Hematopoietic multipotent progenitor cell treated with erythropoietin and hydrocortisone succinate and interleukin-3 and kit ligand, for 8 days (in vitro differentiated cells): ENCODE data around the gene RPRD2.
"Not testable (repeated sequence)": the region's sequence is repeated elsewhere in the genome, so short reads cannot be mapped to it uniquely, and the experiment has no call there.

Experiments
- DNase-seq: peaks from one replicate; pipeline ENCODE4 v3.0.0-alpha.2; 2015

RPRD2 gene

GRCh38 chr1:150363426-150364230 is at the start of gene RPRD2:
TSS of gene RPRD2 (plus strand) at chr1:150364147. CDS start at chr1:150364715, 568 bp downstream.
- peak; percentile 100 for DNase-seq

- DNase-seq, result not testable (repeated sequence)
Measured at GRCh38 chr1:150314691-150315090, 49.3 kb upstream of the RPRD2 start.

- DNase-seq, result peak; percentile 7
Measured at GRCh38 chr1:150320667-150320978, 43.3 kb upstream of the RPRD2 start.

GRCh38 chr1:150321826-150322166 is 42.2 kb upstream of the RPRD2 start:
- peak; percentile 39 for DNase-seq

GRCh38 chr1:150322310-150322709 is 41.6 kb upstream of the RPRD2 start:
- DNase-seq, result peak; percentile 7

- no peak for DNase-seq
Measured at GRCh38 chr1:150332651-150333290, 31.2 kb upstream of the RPRD2 start.

GRCh38 chr1:150346316-150346715 is 17.6 kb upstream of the RPRD2 start:
- DNase-seq, result no peak

GRCh38 chr1:150352866-150353265 is 11.1 kb upstream of the RPRD2 start:
- DNase-seq, result no peak

GRCh38 chr1:150362721-150363425 is 1.1 kb upstream of the RPRD2 start:
- DNase-seq, result no peak

- peak; percentile 69 for DNase-seq
Measured at GRCh38 chr1:150364231-150365003, 470 bp downstream of the RPRD2 start.

GRCh38 chr1:150365941-150366340 is 2.0 kb downstream of the RPRD2 start:
- peak; percentile 21 for DNase-seq

- DNase-seq, result peak; percentile 41
Measured at GRCh38 chr1:150366416-150367296, 2.7 kb downstream of the RPRD2 start.

- no peak for DNase-seq
Measured at GRCh38 chr1:150371110-150371509, 7.2 kb downstream of the RPRD2 start.

GRCh38 chr1:150372580-150372979 is 8.6 kb downstream of the RPRD2 start:
- DNase-seq, result no peak

GRCh38 chr1:150376110-150376509 is 12.2 kb downstream of the RPRD2 start:
- no peak for DNase-seq

GRCh38 chr1:150383631-150384324 is 19.8 kb downstream of the RPRD2 start:
- DNase-seq, result peak; percentile 44

GRCh38 chr1:150385537-150386445 is 21.8 kb downstream of the RPRD2 start:
- DNase-seq, result no peak

GRCh38 chr1:150386592-150386991 is 22.6 kb downstream of the RPRD2 start:
- no peak for DNase-seq

- no peak for DNase-seq
Measured at GRCh38 chr1:150387200-150387599, 23.3 kb downstream of the RPRD2 start.

- DNase-seq, result no peak
Measured at GRCh38 chr1:150388241-150388640, 24.3 kb downstream of the RPRD2 start.
